GM23338 (cell line): ENCODE data around the gene LRIT1. TPM values are rescaled to one million over a fixed set of nuclear protein-coding genes. Genes with fewer than 3 reads are reported as not detected.

Source experiments
- ATAC-seq: fragments of 200-7000 bp; cut with Tn5 transposase; 3 replicates; pipeline ENCODE4 v1.9.1; 2020
- DNase-seq: peaks from one replicate; pipeline ENCODE4 v3.0.0-alpha.2; 2015; ENCODE audit warnings: low spot score
- H2AFZ ChIP-seq: fragments of 200-600 bp; sonication (generic); 2 replicates; pipeline ENCODE4 v1.8.0; 2016; ENCODE audit warnings: antibody characterized with exemption, mild to moderate bottlenecking, moderate library complexity
- H3F3A ChIP-seq: fragments of 200-600 bp; sonication (generic); replicated peaks from 2 replicates; pipeline ENCODE4 v1.8.0; 2017; ENCODE audit warnings: antibody characterized with exemption, mixed run types, low read depth
- H3K27ac ChIP-seq: fragments of 200-600 bp; sonication (generic); 2 replicates; pipeline ENCODE4 v1.6.1; 2016; ENCODE audit warnings: low read depth
- H3K27me3 ChIP-seq: fragments of 200-600 bp; sonication (generic); 2 replicates; pipeline ENCODE4 v1.8.0; 2016; ENCODE audit warnings: mild to moderate bottlenecking, mixed run types, moderate library complexity; ENCODE audit not compliant: insufficient read depth
- H3K36me3 ChIP-seq: fragments of 200-600 bp; sonication (generic); 2 replicates; pipeline ENCODE4 v1.8.0; 2016; ENCODE audit warnings: mild to moderate bottlenecking; ENCODE audit not compliant: insufficient read depth
- H3K4me1 ChIP-seq: fragments of 200-600 bp; sonication (generic); 2 replicates; pipeline ENCODE4 v1.8.0; 2016; ENCODE audit warnings: mild to moderate bottlenecking, moderate library complexity; ENCODE audit not compliant: insufficient read depth
- H3K4me2 ChIP-seq: fragments of 200-600 bp; sonication (generic); 2 replicates; pipeline ENCODE4 v1.7.1; 2017; ENCODE audit warnings: mixed run types
- H3K4me3 ChIP-seq: fragments of 200-600 bp; sonication (generic); 2 replicates; pipeline ENCODE4 v1.6.1; 2016; ENCODE audit warnings: mixed run types
- H3K79me2 ChIP-seq: fragments of 200-600 bp; sonication (generic); replicated peaks from 2 replicates; pipeline ENCODE4 v1.8.0; 2017; ENCODE audit warnings: mild to moderate bottlenecking; ENCODE audit not compliant: insufficient read depth
- H3K9me2 ChIP-seq: fragments of 200-600 bp; sonication (generic); 2 replicates; pipeline ENCODE4 v1.8.0; 2017; ENCODE audit not compliant: insufficient read depth
- H4K20me1 ChIP-seq: fragments of 200-600 bp; sonication (generic); replicated peaks from 2 replicates; pipeline ENCODE4 v1.8.0; 2017; ENCODE audit warnings: mild to moderate bottlenecking; ENCODE audit not compliant: insufficient read depth
- H3K27ac Mint-ChIP-seq: 2 replicates; pipeline ENCODE4 v1.8.0; 2020; ENCODE audit warnings: inconsistent platforms, mild to moderate bottlenecking, moderate library complexity, mixed read lengths
- H3K27me3 Mint-ChIP-seq: 3 replicates; pipeline ENCODE4 v1.8.0; 2022; ENCODE audit warnings: low read depth, mild to moderate bottlenecking, moderate library complexity, mixed read lengths, inconsistent platforms; ENCODE audit not compliant: insufficient read depth, poor library complexity
- H3K36me3 Mint-ChIP-seq: 3 replicates; pipeline ENCODE4 v1.8.0; 2021; ENCODE audit warnings: low read depth, mild to moderate bottlenecking, inconsistent platforms, moderate library complexity, mixed read lengths
- H3K4me1 Mint-ChIP-seq: 3 replicates; pipeline ENCODE4 v1.8.0; 2020; ENCODE audit warnings: mild to moderate bottlenecking, inconsistent platforms, mixed read lengths
- H3K4me3 Mint-ChIP-seq: 3 replicates; pipeline ENCODE4 v1.8.0; 2021; ENCODE audit warnings: moderate library complexity, mild to moderate bottlenecking, inconsistent platforms, mixed read lengths
- H3K9me3 Mint-ChIP-seq: 3 replicates; pipeline ENCODE4 v1.8.0; 2020; ENCODE audit warnings: moderate library complexity, mild to moderate bottlenecking, inconsistent platforms, mixed read lengths
- CREB1 ChIP-seq: fragments of 250-450 bp; sonication (Bioruptor Pico); IDR thresholded peaks from 2 replicates; pipeline ENCODE4 v1.5.0; 2020; ENCODE audit warnings: low read depth, mild to moderate bottlenecking, moderate library complexity
- CTCF ChIP-seq, 2 experiments: fragments of 200-600 bp in 1 of 2; sonication (generic) in 1 of 2; conservative IDR thresholded peaks; 2 replicates each; pipeline versions ENCODE4 v1.5.1 to v1.6.1; 2016 to 2017; ENCODE audit warnings: antibody characterized with exemption in 2 of 2, low read depth in 2 of 2, mild to moderate bottlenecking in 2 of 2, moderate library complexity in 1 of 2
- ETS1 ChIP-seq: IDR thresholded peaks from 2 replicates; pipeline ENCODE4 v1.6.1; 2016; ENCODE audit warnings: antibody characterized with exemption
- EZH2 ChIP-seq: fragments of 200-600 bp; sonication (generic); IDR thresholded peaks from one replicate; pipeline ENCODE4 v1.8.0; 2017; ENCODE audit warnings: antibody characterized with exemption, mild to moderate bottlenecking, low read depth; ENCODE audit not compliant: unreplicated experiment
- EZH2phosphoT487 ChIP-seq: fragments of 200-600 bp; sonication (generic); IDR thresholded peaks from one replicate; pipeline ENCODE4 v1.8.1; 2018; ENCODE audit warnings: antibody characterized with exemption; ENCODE audit not compliant: unreplicated experiment
- NANOG ChIP-seq: IDR thresholded peaks from 2 replicates; pipeline ENCODE4 v1.6.1; 2016; ENCODE audit warnings: antibody characterized with exemption, borderline replicate concordance
- POLR2AphosphoS5 ChIP-seq: IDR thresholded peaks from 2 replicates; pipeline ENCODE4 v1.6.1; 2016; ENCODE audit warnings: antibody characterized with exemption, low read depth
- REST ChIP-seq: IDR thresholded peaks from one replicate; pipeline ENCODE4 v1.6.1; 2018; ENCODE audit warnings: antibody characterized with exemption; ENCODE audit not compliant: unreplicated experiment
- STAT1 ChIP-seq: IDR thresholded peaks from one replicate; pipeline ENCODE4 v1.6.1; 2016; ENCODE audit warnings: antibody characterized with exemption; ENCODE audit not compliant: unreplicated experiment
- ZNF114 ChIP-seq: fragments of 250-450 bp; sonication (Bioruptor Pico); IDR thresholded peaks from 2 replicates; pipeline ENCODE4 v1.5.0; 2020; ENCODE audit warnings: mild to moderate bottlenecking, moderate library complexity
- ZNF331 ChIP-seq: fragments of 250-450 bp; sonication (Bioruptor Pico); IDR thresholded peaks from 2 replicates; pipeline ENCODE4 v1.5.0; 2020; ENCODE audit warnings: low read depth, mild to moderate bottlenecking, moderate library complexity
- ZNF462 ChIP-seq: fragments of 250-450 bp; sonication (Bioruptor Pico); IDR thresholded peaks from 2 replicates; pipeline ENCODE4 v1.5.0; 2020; ENCODE audit warnings: mild to moderate bottlenecking, moderate library complexity
- polyA plus RNA-seq: library from polyadenylated mRNA; unstranded; fragments of >200 nt; fragmentation: Nextera tagmentation; extraction: Ambion mirVana; gene quantifications from 2 replicates; pipeline ENCODE4 v1.2.1, GENCODE V29; 2016
- total RNA-seq: library from RNA; depleted of rRNA; stranded (reverse); fragments of >200 nt; shearing (Covaris generic); gene quantifications from 2 replicates; pipeline ENCODE4 v1.2.3, GENCODE V29; 2014

LRIT1 gene
- total and polyA plus RNA-seq, 2 experiments from 2014 or later: 0.07 TPM; not detected in 1

GRCh38 chr10:84195044-84195830 lies 46.1 kb downstream of the LRIT1 start:
- no peaks in the 10 kb centered on the region for H3K9me2 ChIP-seq
- no peak for DNase-seq
- Mint-ChIP-seq H3K27ac (no peak overlapping the region), H3K27me3 (peaks cover 40% of the 10 kb centered on the region), H3K4me3 (peak overlapping the region; percentile 72), H3K36me3 (no peaks in the 10 kb centered on the region), H3K9me3 (no peaks in the 10 kb centered on the region), H3K4me1 (peaks cover 5% of the 10 kb centered on the region)
- peak; percentile 35 for ATAC-seq
- H2AFZ ChIP-seq: peak overlapping the region; percentile 98
- peak overlapping the region; percentile 94 for H3K4me2 ChIP-seq
- no peaks in the 10 kb centered on the region for H3F3A ChIP-seq
- no peaks in the 10 kb centered on the region for H4K20me1 ChIP-seq
- H3K27me3 ChIP-seq: peaks cover 40% of the 10 kb centered on the region
- TF ChIP-seq STAT1 (no peak), CREB1 (CRISPR knock-in tag) (no peak), POLR2AphosphoS5 (no peak), ZNF331 (no peak), EZH2phosphoT487 (no peak), ETS1 (no peak), ZNF114 (CRISPR knock-in tag) (no peak), NANOG (no peak), EZH2 (no peak), CTCF (conservative IDR thresholded peaks at IDR 0.05; ENCODE audit: low read depth in 2 of 2) (no peak), REST (no peak), ZNF462 (CRISPR knock-in tag) (no peak)
- H3K4me3 ChIP-seq: peak overlapping the region; percentile 78
- peaks cover 3% of the 10 kb centered on the region; the same call in 1 of the 2 replicates for H3K4me1 ChIP-seq
- no peak overlapping the region for H3K27ac ChIP-seq
- H3K36me3 ChIP-seq: no peaks in the 10 kb centered on the region
- H3K79me2 ChIP-seq: no peaks in the 10 kb centered on the region
